Measurements from ENCODE around the gene DGKB.

Gene DGKB

DNA sequence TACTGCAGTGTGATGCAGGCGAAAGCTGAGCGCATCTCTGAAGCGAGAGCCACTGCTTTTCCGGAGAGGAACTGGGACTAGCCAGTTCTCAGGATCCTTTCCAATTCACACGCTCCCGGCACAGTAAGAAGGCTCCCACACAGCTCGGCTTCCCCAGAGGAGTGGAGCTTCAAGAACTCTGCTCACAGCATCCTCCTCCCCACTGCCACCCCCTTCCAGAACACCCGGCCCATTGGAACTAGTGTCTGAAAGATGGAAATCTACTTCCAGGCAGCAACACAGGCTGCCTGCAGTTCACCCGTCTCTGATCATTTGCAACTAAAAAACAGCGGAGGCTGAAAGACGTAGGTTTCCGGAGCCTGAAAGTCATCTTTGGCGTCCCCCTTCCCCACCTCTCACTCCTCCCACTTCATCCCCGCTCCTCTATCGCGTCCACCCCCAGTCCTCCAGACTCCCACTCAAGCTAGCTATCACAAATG is at the start of gene DGKB:
Gene DGKB, minus strand, starts transcription at position 163 of the 479 bp plus-strand sequence.
- DNase-seq = no peak

DNA sequence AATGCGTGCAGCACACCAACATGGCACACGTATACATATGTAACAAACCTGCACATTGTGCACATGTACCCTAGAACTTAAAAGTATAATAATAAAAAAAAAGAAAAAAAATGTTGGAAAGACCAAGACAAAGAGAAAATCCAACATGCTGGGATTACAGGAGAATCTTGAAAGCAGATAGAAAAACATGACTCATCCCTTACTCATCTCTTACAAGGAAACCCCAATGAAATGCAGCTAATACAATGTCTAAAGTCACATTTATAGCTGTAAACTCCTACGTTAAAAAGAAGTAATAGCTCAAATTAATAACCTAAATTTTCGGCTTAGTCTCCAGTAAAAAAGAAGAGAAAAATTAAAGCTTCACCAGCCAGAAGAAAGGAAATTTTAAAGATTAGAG is 47.5 kb upstream of the DGKB start:
- DNase-seq = no peak

DNA sequence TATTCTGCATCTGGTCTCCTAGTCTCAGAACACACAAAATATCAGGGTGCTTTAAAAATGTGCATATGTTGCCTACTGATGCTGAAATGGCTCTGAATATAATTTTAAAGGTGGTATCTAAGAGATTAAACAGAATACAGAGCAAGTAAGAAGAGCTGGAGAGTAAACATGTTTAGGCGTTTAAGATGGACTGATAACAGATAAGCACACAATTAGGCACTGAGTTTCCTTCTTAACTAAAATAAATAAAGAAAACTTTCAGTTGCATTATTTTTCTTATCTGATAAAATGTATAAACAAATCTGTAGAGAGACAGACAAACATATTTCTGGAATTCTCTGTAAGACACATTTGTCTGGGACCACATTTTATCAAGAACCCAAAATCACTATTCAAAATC is 35.6 kb upstream of the DGKB start:
- DNase-seq = no peak

DNA sequence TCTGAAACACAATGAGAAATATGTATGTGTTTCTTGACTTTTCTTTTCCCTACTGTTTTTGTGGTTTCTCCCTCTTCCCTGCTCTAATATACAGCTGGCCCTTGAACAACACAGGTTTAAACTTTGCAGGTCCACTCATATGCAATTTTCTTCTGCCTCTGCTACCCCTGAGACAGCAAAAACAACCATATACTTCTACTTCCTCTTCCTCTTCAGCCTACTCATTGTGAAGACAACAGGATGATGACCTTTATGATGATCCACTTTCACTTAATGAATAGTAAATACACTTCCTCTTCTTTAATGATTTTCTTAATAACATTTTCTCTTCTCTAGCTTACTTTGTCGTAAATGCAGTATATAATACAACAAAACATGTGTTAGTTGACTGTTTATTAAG is 35.0 kb upstream of the DGKB start:
- DNase-seq = no peak

DNA sequence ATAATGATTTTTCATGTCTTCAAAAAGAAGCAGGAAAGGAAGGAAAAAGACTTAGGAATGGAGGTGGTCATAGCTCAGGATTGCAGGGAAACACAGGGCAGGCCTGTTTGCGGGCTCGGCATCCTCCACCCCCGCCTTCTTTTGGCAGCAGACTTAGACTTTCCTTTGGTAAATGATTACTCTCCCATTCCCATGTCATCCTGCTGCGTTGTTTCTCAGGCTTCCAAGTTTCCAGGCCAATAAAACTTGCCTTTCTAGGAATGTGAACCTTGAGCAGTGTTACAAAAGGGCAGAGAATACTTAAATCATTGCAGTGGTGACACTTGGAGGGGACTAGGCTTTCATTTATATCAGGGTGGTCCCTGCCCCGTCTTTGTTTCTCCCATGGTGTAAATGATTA is 34.0 kb upstream of the DGKB start:
- no peak for DNase-seq

DNA sequence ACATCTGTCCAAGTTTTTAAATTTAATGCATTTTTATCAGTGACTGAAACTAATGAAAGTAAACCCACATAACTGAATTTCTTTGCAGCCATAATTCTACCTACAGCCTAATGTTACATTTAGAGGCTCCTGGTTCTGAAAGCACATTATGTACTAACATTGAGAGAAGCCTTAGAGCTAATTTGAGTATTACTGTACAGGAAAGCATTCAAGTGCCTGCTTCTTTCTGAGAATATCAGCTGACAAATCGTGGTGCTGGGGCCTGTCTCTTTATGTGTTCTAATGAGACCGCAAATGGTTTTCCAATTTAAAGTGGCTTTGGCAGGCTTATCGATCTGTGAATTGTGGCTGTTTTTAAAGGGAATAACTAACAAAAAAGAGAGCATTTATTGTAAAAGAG is 32.3 kb upstream of the DGKB start:
- DNase-seq = no peak

DNA sequence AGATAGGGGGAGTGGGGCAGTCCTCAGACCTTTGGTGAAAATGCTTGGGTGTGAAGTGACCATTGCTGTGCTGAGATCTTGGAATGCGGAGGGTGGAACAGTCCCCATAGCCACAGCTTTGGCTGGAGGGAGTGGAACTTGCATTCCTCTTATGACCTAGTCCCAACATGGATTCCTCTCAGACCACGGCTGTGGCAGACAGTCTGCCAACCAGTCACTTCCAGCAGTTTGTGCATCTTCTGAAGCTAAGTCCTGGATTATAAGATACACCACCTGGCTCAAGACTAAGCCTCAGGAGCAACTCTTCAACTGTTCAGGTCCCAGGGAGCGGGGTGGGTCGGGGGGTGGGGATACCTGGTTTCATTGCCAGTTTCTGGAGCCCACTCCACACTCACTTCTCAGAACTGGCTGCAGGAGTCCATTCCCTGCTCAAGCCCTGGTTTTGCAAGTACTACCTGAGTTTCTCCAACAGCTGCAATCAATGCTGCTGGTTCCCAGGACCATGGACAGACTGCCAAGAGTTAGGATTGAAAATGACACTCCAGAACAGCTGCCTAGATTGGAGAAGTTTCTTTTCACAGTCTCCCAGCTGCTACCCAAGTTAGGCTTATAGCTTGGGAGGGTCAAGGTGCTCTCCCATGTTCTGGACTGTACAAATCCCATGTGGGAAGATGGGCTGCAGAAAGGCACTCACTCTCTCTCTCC is 29.1 kb upstream of the DGKB start:
- DNase-seq = no peak

DNA sequence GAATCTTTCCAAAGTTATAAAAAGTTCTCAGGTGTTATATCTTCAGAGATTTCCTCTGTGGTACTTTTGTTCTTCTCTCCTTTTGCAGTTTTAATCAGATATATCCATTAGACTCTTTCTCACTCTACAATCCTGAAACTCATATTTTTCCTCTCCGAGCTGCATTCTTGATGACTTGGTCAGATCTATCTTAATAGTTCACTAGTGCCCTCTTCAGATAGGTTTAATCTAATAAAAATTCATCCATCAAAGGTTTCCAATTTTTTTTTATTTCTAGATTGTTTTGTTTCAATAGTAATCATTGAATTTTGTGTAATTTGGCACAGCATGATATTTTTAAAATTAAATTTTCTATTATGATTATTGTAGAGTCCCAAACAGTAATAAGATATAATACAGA is 21.8 kb upstream of the DGKB start:
- peak; percentile 36 for DNase-seq

DNA sequence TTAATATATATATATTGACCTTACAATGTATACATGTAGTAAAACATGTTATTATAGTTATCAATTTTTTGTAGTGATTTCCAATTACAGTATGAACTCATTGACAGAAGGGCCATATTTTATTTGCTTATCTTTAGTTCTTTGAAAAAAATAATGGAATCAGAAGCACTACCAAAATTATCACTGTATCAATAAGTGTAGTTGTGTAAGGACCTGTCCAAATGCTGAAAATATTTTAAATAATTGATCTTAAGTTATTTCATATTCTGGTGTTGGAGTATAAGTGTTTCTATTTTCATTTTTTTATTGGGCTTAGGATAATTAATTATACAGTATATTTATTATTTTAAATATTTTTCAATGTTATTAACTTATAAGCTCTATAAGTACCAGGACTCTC is 8.5 kb upstream of the DGKB start:
- DNase-seq = no peak

DNA sequence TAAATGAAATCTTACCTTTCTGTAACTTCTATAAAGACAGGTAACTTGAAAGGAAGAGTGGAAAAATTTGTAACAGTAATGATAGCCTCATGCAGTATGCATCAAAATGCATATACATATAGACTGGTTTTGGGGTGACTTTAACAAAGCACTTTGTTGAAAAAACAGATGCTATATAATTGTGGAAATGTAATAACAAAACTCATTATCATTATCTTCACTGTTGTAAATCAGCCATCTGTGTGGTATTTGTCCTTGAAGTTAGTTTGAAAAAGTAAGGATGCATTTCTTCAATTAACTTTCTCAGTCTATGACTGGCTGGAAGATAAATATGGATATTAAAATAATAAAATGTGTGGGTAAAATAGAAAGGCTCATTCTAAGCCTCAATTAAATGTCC is 6.1 kb upstream of the DGKB start:
- DNase-seq = no peak

DNA sequence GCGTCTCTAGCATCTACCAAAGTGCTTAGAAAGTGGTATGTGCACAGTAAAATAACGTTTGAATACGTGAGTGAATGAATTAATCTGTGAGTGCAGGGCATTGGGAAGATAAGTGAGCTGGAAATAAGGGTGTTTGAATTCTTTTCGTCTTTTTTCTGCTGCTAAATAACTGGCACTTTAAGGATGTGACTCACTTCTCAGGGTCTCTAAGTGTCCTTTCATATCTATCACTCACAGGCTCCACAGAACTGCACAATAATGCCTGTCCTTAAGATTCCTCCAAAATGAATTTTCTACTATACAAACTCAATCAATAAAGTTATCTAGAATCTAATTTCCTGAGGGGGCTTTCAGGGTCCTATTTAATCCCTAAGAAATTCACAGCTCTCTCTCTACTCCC is 3.2 kb upstream of the DGKB start:
- DNase-seq = peak; percentile 2

DNA sequence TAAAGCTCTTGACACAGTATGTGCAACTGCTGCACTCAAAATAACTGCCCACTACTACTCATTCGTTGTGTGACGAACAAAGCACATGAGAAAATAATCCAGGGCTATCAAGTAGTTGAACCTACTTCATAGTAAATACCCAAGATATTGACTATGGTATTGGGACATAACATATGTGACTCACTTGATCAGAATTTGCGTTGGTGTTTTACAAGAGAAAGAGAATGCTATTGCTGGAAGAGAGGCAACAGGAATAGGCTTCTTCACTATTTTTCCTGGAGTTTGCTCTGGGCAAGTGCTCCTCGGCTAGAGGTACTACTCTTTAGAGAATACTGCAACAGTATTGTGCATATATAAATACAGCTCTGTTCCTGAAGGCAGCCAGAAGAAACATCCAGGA is 2.5 kb downstream of the DGKB start:
- no peak for DNase-seq

DNA sequence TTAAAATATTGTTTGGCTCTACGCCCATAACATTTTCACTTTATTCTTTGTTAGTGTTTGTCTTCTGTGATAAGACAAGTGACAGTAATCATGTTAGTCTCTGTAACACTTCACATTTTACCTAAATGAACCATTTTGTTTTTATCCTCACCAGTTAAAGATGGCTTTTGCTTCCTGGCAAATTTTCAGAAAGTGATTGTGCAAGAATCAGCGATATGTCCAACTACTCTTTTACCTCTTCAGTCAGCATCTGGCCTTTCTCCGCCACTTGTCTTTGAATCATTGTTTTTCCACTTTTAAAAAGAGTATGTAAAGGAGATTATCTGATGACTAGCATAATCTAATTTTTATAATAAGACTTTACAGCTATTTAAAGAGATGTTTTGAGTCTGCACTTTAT is 3.5 kb downstream of the DGKB start:
- no peak for DNase-seq

DNA sequence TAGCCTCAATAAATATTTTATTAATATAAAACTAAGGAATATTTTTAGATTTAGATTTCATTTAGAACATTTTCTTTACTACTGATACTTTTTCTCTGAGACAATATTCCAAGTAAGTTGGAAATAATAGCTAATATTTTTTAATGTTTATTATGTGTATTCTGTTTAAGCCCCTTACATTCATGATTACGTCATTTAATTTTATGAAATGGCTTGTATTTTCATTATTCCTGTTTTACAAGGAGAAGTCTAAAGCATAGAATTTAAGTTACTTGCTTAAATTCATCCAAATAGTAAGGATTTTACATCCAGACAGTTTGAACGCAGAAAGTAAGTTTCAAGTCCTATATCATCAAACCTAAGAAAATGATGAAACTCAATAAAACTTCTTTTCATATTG is 6.1 kb downstream of the DGKB start:
- no peak for DNase-seq

DNA sequence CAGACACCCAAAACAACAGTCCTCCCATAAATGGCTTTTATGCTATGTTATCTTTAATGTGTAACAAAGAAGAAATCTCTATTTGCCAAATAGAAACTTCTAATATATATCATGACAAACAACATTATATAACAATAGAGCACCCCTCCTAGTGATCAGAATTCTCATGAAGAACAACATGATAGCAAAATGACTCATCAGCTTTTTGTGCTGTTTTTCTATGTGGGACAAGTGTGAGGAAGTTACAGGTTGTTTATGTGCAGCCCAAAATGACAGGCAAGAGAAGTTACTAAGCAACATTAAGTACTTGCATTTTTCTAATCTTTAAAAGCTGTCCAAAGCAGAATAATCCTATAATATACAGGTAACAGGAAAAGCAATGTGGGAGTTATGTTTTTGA is 7.7 kb downstream of the DGKB start:
- DNase-seq = peak; percentile 43

DNA sequence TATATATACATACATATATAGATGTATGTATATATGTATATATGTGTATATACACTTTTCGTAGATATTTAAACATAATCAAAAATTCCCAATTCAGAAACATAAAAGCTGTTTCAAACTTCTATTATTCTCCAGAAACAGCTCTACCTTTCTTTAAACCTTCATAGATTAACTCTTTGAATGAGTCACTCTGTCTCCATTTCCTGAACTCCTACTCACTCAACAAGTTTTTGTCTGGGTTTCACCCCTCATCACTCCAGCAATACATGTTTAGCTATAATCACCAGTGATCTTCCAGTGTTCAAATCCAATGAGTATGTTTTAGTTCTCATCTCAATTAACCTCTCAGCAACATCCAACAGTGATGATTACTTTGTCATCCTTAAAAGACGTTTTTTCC is 9.6 kb downstream of the DGKB start:
- no peak for DNase-seq

DNA sequence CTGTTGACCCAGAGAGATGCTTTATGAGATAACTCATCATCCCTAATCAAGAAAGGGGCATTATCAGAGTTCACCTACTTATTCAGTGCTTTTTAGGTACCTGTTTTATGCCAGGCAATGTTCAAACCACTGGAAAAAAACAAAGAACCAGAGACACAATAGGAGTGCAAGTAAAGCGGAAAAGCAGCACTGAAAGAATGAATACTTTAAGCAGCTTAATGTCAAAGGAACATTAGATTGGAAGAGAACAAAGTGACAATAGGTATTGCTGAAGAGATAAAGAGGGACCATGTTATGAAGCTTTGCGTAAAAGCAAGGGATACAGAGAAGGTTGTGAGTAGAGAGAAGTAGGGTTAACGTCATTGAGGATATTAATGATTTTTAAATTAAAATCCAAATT is 11.3 kb downstream of the DGKB start:
- DNase-seq = no peak

DNA sequence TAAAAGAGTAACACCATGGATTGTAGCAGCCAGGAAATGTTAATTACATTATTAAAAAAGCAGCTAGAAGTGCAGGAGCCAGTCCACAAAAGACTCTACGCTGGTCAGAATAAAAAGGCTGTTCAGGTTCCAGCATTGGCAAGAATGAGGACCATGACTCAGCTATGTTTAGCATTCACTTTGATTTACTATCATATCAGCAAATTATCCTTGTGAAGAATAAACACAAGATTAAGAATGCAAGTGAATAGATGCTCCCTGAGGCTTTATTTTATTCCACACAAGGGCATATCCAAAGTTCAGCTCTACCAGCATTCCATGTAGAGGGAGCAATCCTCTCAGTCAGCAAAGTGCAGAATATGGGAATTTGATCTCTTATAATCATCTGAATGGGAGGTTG is 13.6 kb downstream of the DGKB start:
- no peak for DNase-seq

DNA sequence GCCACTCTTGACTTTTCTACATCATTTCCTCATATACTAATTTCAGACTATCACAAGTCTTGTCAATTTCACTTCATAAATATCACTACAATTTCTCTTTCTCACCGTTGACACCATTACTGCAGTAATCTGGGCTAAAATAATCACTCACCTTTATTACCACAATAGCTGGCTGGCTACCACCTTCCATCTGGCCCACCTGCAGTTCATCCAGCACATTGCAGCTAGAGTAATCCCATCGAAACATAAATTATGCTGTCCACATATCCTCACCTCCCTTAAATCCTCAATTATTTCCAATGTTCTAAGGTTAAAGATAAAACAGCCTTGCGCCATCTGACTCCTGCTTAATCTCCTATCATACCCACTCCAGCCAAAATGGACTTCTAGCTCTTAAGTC is 16.0 kb downstream of the DGKB start:
- no peak for DNase-seq

DNA sequence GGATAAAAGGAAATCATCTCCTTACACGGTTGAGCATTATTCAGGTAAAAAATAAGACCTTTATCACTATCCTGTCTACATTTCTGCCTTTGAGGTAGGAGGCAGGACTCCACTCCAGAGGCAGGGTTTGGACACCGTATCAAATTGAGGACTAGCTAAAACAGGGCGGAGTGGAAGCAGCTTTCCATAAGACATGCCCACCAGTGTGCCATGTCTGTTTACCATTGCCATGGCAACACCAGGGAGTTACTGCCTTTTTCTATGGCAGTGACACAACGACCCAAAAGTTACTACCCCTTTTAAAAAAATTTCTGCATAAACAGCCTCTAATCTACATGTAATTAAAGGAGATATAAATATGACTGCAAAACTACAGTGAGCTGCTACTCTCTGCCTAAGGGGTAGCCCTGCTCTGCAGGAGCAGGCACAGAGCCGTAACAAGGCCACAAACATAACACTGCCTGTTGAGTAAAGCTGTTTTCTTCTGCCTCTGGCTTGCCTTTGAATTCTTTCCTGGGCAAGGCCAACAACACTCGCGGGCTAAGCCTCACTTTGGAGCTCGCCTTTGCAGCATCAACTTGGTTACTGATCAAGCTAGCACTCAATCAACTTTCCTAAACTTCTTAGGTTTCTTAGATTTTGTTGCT is 26.5 kb downstream of the DGKB start:
- no peak for DNase-seq

DNA sequence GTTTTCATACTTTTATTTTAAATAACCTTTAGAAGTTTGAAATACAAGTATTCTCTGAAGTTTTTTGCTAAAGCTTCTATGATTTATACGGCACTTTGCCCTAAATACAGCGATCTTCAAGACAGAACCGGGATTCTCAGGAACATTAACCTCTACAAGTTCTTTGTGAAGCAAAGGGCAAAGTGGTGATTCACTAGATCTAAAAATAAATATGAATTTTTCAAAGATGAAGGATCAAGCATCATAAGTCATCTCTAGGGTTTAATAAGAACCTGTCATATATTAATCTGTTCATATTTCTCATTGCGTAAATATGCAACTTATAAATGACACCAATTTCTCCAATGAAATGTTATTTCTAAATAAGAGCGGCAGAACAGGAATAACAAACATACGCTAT is 30.7 kb downstream of the DGKB start:
- DNase-seq = no peak

DNA sequence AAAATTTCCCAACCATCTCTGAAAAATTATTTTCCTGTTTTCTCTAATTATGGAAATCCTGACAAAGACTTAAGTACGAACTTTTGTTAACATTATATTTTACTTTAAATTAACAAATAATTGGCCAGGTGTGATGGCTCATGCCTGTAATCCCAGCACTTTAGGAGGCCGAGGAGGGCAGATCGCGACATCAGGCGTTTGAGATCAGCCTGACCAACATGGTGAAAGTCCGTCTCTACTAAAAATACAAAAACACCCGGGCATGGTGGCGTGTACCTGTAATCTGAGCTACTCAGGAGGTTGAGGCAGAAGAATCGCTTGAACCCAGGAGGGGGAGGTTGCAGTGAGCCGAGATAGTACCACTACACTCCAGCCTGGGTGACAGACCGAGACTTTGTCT is 32.2 kb downstream of the DGKB start:
- DNase-seq = no peak

DNA sequence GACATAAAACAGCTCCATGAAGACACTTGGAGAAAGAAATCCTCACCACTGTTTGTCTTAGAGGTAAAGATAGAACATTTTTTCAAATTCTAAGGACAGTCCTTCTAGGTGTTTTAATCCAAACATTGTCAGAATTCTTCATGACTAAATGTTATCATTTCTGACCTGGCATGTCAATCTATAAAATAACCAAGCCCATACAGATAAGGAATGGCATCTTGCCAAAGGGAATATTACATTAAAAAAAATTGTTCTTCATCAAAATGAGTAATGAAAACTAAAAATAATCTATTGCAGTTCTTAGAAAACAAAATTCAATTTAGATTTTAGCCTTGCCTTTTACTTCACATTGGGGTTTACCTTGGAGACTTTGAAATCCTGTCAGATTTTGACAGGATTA is 33.6 kb downstream of the DGKB start:
- DNase-seq = no peak

DNA sequence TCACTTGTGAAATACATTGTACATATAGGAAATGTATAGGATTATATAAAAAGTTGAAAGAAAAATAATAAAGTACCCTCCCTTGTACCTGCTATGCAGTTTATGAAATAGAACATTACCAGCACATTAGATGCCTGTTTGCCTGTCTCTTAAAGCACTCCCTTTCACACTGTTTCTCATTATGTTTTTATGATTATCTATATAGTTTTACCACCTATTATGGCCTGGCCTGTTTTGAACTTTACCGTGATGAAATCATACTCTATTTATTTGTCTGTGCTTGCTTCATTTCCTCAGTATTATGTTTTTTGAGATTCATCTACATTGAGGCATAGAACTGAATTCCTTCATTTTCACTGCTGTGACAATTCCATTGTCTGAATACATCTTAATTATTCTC is 41.1 kb downstream of the DGKB start:
- no peak for DNase-seq

DNA sequence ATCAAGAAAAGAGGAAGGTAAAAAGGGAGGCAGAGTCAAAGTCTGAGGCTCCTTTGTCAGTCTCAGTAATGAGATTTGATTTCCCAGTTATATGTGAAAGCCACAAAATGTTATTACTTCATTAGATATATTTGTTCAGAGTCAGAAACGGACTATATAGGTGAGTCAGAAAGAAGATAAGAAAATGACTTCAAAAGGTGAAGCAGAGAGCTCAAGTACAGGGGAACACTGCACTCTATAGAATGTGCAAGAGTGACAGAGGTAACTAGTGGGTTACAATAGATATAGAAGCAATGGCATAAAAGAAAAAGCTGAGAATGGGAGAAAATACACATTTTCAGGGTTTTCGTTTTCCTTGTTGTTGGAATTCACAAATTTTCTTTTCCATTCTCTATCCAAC is 43.3 kb downstream of the DGKB start:
- peak; percentile 27 for DNase-seq

Measured in OCI-M1 (cell line).